BE2C (cell line): ENCODE measurements around the gene FAM170A.

Source experiments
- DNase-seq: peaks from one replicate; pipeline ENCODE4 v3.0.0-alpha.2; 2020
- H3K27me3 ChIP-seq: fragments of 250-450 bp; sonication (Bioruptor Pico); 2 replicates; pipeline ENCODE4 v1.5.1; 2020; ENCODE audit warnings: mild to moderate bottlenecking
- H3K36me3 ChIP-seq: fragments of 250-450 bp; sonication (Bioruptor Pico); 2 replicates; pipeline ENCODE4 v1.5.1; 2020; ENCODE audit warnings: mild to moderate bottlenecking
- H3K4me1 ChIP-seq: fragments of 250-450 bp; sonication (Bioruptor Pico); 2 replicates; pipeline ENCODE4 v1.5.1; 2020
- H3K4me3 ChIP-seq: 2 replicates; pipeline ENCODE4 v1.5.1; 2011; ENCODE audit warnings: low read depth, low read length
- H3K9me3 ChIP-seq: fragments of 250-450 bp; sonication (Bioruptor Pico); 2 replicates; pipeline ENCODE4 v1.5.1; 2020
- CTCF ChIP-seq: IDR thresholded peaks from 2 replicates; pipeline ENCODE4 v1.5.1; 2012; ENCODE audit warnings: mild to moderate bottlenecking, low read depth, low read length

The FAM170A gene

GRCh38 chr5:119656023-119656422, 26.7 kb downstream of the FAM170A start:
- no peak for TF ChIP-seq CTCF
- H3K27me3 ChIP-seq: no peaks in the 10 kb centered on the region
- H3K4me3 ChIP-seq: no peak overlapping the region
- DNase-seq: no peak
- H3K4me1 ChIP-seq: no peaks in the 10 kb centered on the region
- no peaks in the 10 kb centered on the region for H3K9me3 ChIP-seq
- no peaks in the 10 kb centered on the region for H3K36me3 ChIP-seq

- H3K4me1 ChIP-seq: no peaks in the 10 kb centered on the region
- TF ChIP-seq CTCF: no peak
- no peaks in the 10 kb centered on the region for H3K36me3 ChIP-seq
- H3K4me3 ChIP-seq: no peak overlapping the region
- no peaks in the 10 kb centered on the region for H3K27me3 ChIP-seq
- DNase-seq: no peak
- H3K9me3 ChIP-seq: no peaks in the 10 kb centered on the region; the same call in 1 of the 2 replicates
Observed at GRCh38 chr5:119666542-119666941, 37.2 kb downstream of the FAM170A start.

- no peaks in the 10 kb centered on the region for H3K4me1 ChIP-seq
- H3K4me3 ChIP-seq: no peak overlapping the region
- no peak for TF ChIP-seq CTCF
- no peak for DNase-seq
- no peaks in the 10 kb centered on the region for H3K36me3 ChIP-seq
- no peaks in the 10 kb centered on the region for H3K27me3 ChIP-seq
- no peaks in the 10 kb centered on the region; the same call in 1 of the 2 replicates for H3K9me3 ChIP-seq
Observed at GRCh38 chr5:119678351-119679028, 49.1 kb downstream of the FAM170A start.

GRCh38 chr5:119680080-119680479, 50.7 kb downstream of the FAM170A start:
- H3K27me3 ChIP-seq: no peaks in the 10 kb centered on the region
- TF ChIP-seq CTCF: no peak
- no peak for DNase-seq
- no peak overlapping the region for H3K4me3 ChIP-seq
- no peaks in the 10 kb centered on the region for H3K4me1 ChIP-seq
- no peaks in the 10 kb centered on the region for H3K36me3 ChIP-seq
- no peaks in the 10 kb centered on the region for H3K9me3 ChIP-seq

GRCh38 chr5:119681734-119682133, 52.4 kb downstream of the FAM170A start:
- no peak for DNase-seq
- H3K27me3 ChIP-seq: no peaks in the 10 kb centered on the region
- H3K4me3 ChIP-seq: no peak overlapping the region
- TF ChIP-seq CTCF: no peak
- H3K9me3 ChIP-seq: no peaks in the 10 kb centered on the region
- no peaks in the 10 kb centered on the region for H3K4me1 ChIP-seq
- no peaks in the 10 kb centered on the region for H3K36me3 ChIP-seq

- H3K9me3 ChIP-seq: no peaks in the 10 kb centered on the region
- H3K36me3 ChIP-seq: no peaks in the 10 kb centered on the region
- H3K4me3 ChIP-seq: no peak overlapping the region
- H3K4me1 ChIP-seq: no peaks in the 10 kb centered on the region
- no peak for TF ChIP-seq CTCF
- H3K27me3 ChIP-seq: no peaks in the 10 kb centered on the region
- DNase-seq: no peak
Observed at GRCh38 chr5:119682372-119682771, 53.0 kb downstream of the FAM170A start.
